Left cardiac atrium (tissue), 4 donors: ENCODE data around the gene PRICKLE4. TPM values are rescaled to one million over a fixed set of nuclear protein-coding genes. Genes with fewer than 3 reads are reported as not detected.

ENCODE experiments used
- ATAC-seq, 2 donors: fragments of 200-7000 bp; cut with Tn5 transposase; one replicate each; pipeline ENCODE4 v1.9.1; 2020; ENCODE audit warnings: mild to moderate bottlenecking in 2 of 2, moderate library complexity in 2 of 2
- DNase-seq: peaks from one replicate; pipeline ENCODE4 v3.0.0-alpha.2; 2020
- intact Hi-C, 2 donors: fragments of 100-400 bp; cut with DNase I; formaldehyde crosslinking; loops; one replicate each; pipeline versions ENCODE4 v1.14.1 to v1.15.1; 2022 to 2023
- total RNA-seq, 2 donors: library from RNA; stranded (reverse); fragmentation: NEBNext Ultra II Directional; extraction: Animal tissue kit (Norgen Biotek cat#: 25700); gene quantifications; one replicate each; pipeline ENCODE4 v1.2.1, GENCODE V29; 2021
- donor health status: DM: no; HTN: yes; CAD: no.
- donor health status: DM: no; HTN: yes; CAD: no; lungs with severe emphysema.
- donor health status: DM: yes; HTN: yes; CAD: no.
- donor health status: Dilated cardiomyopathy.

Gene PRICKLE4
- total RNA-seq, 2 donors from 2014 or later, result 2.1 to 3.1 TPM

DNA sequence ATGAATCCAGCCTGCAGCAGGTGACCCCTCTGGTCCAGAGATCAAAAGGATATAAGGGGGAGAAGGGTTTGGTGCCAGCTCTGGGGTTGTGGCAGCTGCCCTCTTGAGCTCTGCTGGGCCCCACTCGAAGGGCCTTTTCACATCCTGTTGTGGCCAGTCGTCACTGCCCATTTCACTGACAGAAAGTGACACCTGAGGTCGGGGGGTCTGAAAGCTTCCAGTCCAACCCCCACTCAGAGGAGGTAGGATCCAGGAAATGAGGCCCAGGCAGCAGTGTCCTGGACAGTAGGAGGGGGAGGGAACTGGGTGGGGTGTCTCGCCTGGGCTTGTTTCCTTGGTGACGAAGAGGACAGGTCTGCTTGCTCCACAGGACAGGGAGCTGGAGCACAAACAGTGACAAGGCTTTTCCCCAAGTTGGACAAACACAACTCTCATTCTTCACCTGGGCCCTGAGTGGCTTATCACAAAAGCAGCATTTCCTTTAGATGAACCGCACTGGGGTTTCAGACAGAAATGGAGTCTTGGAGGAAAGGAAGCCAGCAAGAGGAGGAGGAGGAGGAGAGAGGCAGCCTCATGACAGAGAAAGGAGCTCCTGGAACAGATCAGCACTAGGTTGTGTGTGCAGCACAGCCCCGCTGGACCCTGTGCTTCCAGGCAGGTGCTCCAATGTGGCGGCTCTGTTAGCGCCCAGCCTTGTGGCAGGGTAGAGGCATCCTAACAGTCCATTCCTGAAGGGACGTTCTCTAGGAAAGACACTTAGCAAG lies 11.9 kb upstream of the PRICKLE4 start:
- ATAC-seq (no peak), DNase-seq (no peak)
- intact Hi-C loops, result no loop called here

GRCh38 chr6:41769376-41769775 lies 11.2 kb upstream of the PRICKLE4 start:
- intact Hi-C loops, result no loop called here
- no peak for ATAC-seq

DNA sequence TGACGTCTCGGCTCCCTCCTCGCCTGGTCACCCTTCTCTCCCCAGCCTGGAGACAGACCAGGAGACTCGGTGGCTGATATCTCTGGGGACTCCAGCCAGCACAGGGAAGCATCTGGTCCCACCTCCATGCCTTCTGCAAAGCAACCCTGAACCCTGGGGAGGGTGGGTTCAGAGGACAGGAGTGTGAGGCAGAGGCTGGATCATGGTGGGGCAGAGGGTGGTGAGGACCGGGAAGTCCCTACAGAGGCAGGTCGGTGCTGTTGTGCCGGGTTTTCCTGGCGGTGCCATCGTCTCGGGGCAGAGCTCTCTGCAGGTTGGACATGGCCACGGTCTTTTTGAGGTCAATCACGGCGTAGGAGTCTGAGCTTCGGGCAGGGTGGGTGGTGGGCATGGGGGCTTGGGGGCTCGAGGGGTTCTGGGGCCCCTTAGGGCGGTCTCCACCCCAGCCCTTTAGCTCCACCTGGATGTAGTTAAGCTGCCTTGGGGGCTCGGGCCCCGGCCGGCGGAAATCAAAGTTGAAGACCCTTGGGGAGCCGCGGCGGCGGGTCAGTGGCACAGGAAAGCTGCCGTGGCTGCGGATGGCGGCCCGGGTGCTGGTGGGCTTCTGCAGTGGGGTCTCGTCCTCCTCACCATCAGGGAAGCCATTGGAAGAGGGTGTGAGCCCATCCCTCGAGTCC lies 10.1 kb upstream of the PRICKLE4 start:
- DNase-seq (no peak), ATAC-seq (no peak)
- intact Hi-C loops, result loop anchor here in 1 of 2 donors (10.0 kb wide), 1 partner anchor 66 kb away; no protein-coding TSS in a partner anchor

More at GRCh38 chr6:41769376-41769775, 11.2 kb upstream of the PRICKLE4 start:
- DNase-seq, result no peak

DNA sequence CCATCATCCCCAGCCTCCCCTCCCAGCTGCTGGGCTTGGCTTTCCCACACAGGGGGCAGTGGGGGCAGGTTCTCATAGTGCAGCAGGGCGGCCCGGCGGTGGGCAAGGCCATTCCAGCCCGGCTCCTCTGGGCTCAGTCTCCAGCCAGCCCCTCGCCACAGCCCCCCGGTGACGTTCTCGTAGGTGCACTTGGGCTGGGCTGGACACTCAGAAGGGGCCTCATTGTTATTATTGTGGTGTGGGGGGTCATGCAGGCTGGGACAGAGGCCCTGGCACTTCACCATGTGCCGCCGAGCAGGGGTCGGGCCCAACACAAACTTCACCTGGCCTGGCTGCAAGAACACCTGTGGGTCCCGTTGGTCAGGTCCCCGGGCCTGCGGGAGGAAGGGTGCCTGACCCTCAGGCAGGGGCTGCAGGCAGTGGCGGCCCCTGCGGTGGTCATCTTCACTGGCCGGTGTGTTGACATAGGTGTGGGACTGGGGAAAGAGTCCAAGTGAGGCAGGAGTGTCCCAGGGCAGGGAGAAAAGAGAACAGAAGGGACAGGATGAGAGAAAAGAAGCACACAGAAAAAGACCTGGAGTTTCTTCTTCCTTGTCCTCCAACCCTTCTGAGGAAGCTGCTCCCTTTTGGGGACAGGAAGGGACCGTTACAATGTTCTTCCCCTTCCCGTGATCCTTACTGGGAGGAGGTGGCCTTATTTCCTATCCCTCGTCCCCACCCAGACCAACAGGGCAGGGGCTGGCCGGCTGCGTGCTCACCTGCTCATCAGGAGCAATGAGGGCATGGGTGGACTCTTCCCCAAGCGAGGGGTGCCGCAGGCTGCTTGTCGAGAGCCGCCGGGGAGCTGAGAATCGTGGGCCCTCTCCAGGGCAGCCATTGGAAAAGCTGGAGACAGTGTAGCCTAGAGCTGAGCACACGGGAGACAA lies 9.3 kb upstream of the PRICKLE4 start:
- no peak for ATAC-seq
- DNase-seq, result no peak
- intact Hi-C loops, result loop anchor here in 1 of 2 donors (10.0 kb wide), 1 partner anchor 67 kb away; no protein-coding TSS in a partner anchor

- ATAC-seq (no peak), DNase-seq (no peak)
- intact Hi-C loops, result loop anchor here in 1 of 2 donors (5.0 to 10.0 kb wide), 2 partner anchors 70 to 408 kb away; no protein-coding TSS in a partner anchor
Measured at GRCh38 chr6:41774841-41775240, 5.7 kb upstream of the PRICKLE4 start.

- ATAC-seq, result no peak
Measured at GRCh38 chr6:41775293-41775882, 5.2 kb upstream of the PRICKLE4 start.

DNA sequence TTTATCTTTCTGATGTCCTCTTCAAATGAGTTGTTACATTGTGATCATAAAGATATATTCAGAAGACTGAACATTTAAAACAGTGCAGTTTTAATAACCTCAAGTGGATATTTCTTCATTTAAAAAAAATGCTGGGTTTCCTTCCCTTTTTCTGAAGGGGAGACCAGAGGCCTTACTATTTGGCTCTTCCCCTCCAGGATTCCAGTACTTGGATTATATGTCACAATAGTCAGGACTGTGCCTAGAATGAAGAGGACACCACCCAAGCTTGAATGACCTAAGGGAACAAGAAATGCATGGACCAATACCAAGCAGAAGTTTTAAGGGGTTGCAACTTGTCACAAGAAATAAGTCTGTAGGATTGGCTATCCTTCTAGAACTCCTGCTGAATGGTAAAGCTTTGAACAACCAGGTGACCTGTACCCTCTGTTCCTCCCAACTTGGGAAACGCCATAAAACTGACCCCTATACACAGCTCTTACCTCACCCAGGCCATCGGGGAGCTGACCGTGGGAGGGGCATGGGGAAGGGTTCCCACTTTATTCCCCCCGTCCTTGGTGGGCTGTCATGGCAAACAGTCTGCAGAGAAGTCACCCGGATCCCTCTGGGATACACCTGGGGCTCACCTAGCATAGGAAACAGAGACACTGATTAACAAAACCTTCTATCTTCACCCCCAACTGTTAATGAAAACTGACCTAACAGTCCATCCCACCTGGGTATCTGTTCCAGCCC lies 2.9 kb upstream of the PRICKLE4 start:
- no peak for ATAC-seq
- intact Hi-C loops, result loop anchor here in 1 of 2 donors (5.0 to 10.0 kb wide), 2 partner anchors 73 to 410 kb away; no protein-coding TSS in a partner anchor
- no peak for DNase-seq

More at GRCh38 chr6:41775293-41775882, 5.2 kb upstream of the PRICKLE4 start:
- intact Hi-C loops, result loop anchor here in 1 of 2 donors (5.0 to 10.0 kb wide), 2 partner anchors 71 to 408 kb away; no protein-coding TSS in a partner anchor
- no peak for DNase-seq

- intact Hi-C loops, result loop anchor here in 1 of 2 donors (5.0 to 10.0 kb wide), 2 partner anchors 74 to 412 kb away; no protein-coding TSS in a partner anchor
- ATAC-seq, result no peak
- DNase-seq, result no peak
Measured at GRCh38 chr6:41778895-41779294, 1.7 kb upstream of the PRICKLE4 start.

- ATAC-seq (no peak), DNase-seq (no peak)
- intact Hi-C loops, result loop anchor here in 1 of 2 donors (5.0 to 10.0 kb wide), 2 partner anchors 75 to 412 kb away; no protein-coding TSS in a partner anchor
Measured at GRCh38 chr6:41779336-41779735, 1.2 kb upstream of the PRICKLE4 start.

GRCh38 chr6:41779788-41780550 lies 613 bp upstream of the PRICKLE4 start, which contains the start of gene FRS3:
Gene FRS3, minus strand, starts transcription at chr6:41779900. Its CDS starts 2,913 bp downstream, at chr6:41776987.
- intact Hi-C loops, result loop anchor here (2.0 to 10.0 kb wide), 6 partner anchors 75 to 435 kb away; partner anchors contain the start of genes BYSL (in 1 of the 2), MED20 (in 1 of the 2) and MRPS10 (in 1 of the 2)
- peak; percentile 92 to 96 for ATAC-seq
- DNase-seq, result peak; percentile 98

DNA sequence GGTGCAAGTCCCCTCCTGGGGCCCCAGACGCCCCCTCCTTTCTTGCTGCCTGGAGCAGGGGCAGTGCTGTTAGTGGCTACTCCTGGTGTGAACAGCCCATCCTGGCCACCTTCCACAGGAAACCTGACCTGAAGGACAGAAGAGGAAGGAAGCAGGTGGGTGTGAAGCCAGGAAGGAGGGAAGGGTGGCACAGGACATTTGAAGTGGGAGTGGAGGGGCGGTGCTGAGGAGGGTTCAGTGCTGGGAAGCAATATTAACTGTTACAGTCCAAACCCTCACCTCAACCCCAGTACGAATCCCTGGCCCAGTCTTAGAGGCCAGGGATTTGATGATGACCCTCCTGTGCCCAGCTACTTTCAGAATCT lies 766 bp downstream of the PRICKLE4 start:
- ATAC-seq (peak in 1 of 2 donors; percentile 1), DNase-seq (peak; percentile 51)
- intact Hi-C loops, result loop anchor here (2.0 to 10.0 kb wide), 4 partner anchors 143 to 433 kb away; partner anchors contain the start of genes BYSL (in 1 of the 2), MED20 (in 1 of the 2) and MRPS10 (in 1 of the 2)

GRCh38 chr6:41783106-41783780 lies 2.7 kb downstream of the PRICKLE4 start:
- intact Hi-C loops, result loop anchor here (5.0 to 10.0 kb wide), 3 partner anchors 142 to 432 kb away; partner anchors contain the start of genes BYSL (in 1 of the 2), MED20 (in 1 of the 2) and MRPS10 (in 1 of the 2)
- ATAC-seq, result no peak
- no peak for DNase-seq

GRCh38 chr6:41784581-41785171 lies 4.1 kb downstream of the PRICKLE4 start:
- DNase-seq (no peak), ATAC-seq (no peak)
- intact Hi-C loops, result loop anchor here (5.0 to 10.0 kb wide), 4 partner anchors 138 to 430 kb away; partner anchors contain the start of genes BYSL (in 2 of the 2), MED20 (in 2 of the 2) and MRPS10 (in 1 of the 2)

- intact Hi-C loops, result loop anchor here (5.0 to 10.0 kb wide), 3 partner anchors 137 to 430 kb away; partner anchors contain the start of genes BYSL (in 2 of the 2), MED20 (in 2 of the 2) and MRPS10 (in 1 of the 2)
- DNase-seq (no peak), ATAC-seq (no peak)
Measured at GRCh38 chr6:41785254-41785653, 4.7 kb downstream of the PRICKLE4 start.
